Hippocampal formation (tissue), 2 donors: Measurements from ENCODE around the gene SNAPC5.
"Not testable (repeated sequence)": the region's sequence is repeated elsewhere in the genome, so short reads cannot be mapped to it uniquely, and the experiment has no call there.

Source experiments
- DNase-seq, 2 donors: peaks; one replicate each; lab custom pipeline; 2025; lab: John Stamatoyannopoulos, UW

SNAPC5 gene, protein sequence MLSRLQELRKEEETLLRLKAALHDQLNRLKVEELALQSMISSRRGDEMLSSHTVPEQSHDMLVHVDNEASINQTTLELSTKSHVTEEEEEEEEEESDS

DNA sequence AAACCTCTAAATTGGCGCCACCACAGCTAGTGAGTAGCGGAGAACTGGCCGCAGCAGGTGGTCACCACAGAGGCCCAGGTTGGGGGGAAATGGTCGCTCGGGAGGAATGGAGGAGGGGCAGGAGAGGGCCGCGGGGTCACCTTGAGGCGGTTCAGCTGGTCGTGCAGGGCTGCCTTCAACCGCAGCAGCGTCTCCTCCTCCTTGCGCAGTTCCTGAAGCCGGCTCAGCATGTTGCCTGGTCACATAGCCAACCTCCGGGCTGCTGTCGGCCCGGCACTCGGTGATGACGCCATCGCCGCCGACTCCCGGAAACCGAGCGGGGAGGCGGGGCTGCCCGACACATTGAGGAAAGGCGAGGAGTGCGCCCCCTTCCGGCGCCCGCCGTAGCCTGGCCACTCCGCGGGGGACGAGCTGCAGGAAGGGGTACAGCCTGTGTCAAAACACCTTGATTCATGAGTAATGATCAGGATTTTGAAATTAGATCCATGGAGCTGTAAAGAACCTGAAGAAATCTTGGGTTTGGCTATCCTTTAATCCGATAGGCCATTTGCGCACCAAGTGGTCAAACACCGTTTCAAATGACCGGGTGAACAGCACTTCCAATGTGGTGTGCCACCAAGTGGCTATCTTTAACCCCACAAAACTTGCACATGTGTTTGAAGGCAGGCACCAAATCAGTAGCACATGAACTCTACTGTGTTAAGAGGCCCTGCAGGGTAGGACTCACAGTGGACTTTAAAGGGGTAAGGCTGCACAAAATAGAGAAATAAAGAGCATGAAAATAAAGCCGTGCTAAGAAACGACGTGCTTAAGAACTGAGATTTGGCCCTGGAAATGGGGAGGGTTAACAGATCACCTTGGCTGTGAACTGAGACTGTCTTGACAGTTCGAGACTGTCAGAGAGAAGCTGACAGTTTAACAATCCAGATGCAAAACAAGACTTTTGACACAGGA lies at the start of gene SNAPC5:
Gene SNAPC5 (minus strand): TSS at position 261 of the 954 bp plus-strand sequence. CDS start 31 bp downstream, at position 230.
- DNase-seq, result peak; percentile 79 to 92

- DNase-seq, result no peak
Observed at GRCh38 chr15:66545255-66545654, 47.7 kb upstream of the SNAPC5 start.

GRCh38 chr15:66542896-66543295 lies 45.3 kb upstream of the SNAPC5 start:
- DNase-seq, result no peak

DNA sequence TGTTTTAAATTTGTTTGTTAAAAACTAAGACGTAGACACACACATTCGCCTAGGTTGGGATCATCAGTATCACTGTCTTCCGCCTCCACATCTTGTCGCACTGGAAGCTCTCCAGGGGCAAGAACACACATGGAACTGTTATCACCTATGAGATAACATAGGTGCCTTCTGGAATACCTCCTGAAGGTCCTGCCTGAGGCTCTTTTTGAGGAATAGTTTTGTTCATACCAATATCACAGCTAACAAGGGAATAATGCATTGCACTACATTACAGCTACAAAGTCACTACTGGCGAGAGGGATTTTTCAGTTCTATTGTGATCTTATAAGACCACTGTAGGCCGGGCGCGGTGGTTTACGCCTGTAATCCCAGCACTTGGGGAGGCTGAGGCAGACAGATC lies 37.5 kb upstream of the SNAPC5 start:
- no peak for DNase-seq

GRCh38 chr15:66524838-66525237 lies 27.3 kb upstream of the SNAPC5 start:
- no peak for DNase-seq

GRCh38 chr15:66523926-66524325 lies 26.4 kb upstream of the SNAPC5 start:
- DNase-seq, result no peak

DNA sequence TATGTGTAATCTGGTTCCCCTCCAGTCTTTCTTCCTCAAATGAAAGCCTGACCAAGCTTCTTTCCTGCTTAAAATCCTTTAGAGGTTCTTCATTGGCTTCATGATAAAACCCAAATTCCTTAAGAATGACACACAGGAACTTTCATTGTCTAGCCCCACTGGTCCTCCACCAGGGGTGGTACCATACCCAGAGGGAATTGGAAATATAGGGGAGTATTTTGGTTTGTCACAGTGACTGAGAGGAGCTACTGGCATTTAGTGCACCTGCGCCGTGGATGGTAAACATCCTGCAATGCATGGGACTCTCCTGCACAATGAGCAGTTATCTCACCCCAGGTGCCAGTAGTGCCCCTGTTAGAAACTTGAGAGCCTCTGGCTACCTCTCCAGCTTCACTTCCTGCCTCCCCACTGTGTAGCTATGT lies 18.4 kb upstream of the SNAPC5 start:
- no peak for DNase-seq

GRCh38 chr15:66514586-66514985 lies 17.0 kb upstream of the SNAPC5 start:
- DNase-seq, result no peak

DNA sequence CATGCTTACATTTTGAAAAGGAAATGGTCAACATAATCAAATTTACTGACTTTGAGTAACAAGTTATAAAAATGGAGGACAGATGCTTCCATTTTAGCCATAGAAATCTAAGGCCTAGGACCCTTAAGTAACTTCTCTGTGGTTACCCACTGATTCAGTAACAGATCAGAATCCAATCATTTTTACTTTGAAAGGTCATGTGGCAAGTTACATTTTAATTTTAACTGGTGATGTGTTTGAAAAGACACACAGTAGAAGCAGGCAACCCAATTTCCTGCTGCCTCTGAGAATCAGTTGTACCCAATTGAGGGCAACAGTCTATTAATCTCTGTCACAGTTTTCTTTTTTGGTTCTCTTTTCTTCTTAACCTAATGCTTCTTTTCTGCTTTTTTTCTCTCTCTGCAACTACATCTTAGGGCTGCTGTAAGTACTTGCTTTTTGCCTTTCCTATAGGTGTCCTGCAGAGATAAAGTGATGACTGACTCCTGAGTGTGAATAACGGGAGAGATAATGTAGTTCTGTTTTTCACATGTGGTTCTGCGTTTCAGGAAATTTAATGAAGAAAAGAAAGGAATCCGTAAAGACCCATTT lies 10.8 kb upstream of the SNAPC5 start:
- DNase-seq, result no peak

GRCh38 chr15:66505818-66506217 lies 8.3 kb upstream of the SNAPC5 start:
- DNase-seq, result no peak

- DNase-seq, result no peak
Observed at GRCh38 chr15:66505430-66505811, 7.9 kb upstream of the SNAPC5 start.

DNA sequence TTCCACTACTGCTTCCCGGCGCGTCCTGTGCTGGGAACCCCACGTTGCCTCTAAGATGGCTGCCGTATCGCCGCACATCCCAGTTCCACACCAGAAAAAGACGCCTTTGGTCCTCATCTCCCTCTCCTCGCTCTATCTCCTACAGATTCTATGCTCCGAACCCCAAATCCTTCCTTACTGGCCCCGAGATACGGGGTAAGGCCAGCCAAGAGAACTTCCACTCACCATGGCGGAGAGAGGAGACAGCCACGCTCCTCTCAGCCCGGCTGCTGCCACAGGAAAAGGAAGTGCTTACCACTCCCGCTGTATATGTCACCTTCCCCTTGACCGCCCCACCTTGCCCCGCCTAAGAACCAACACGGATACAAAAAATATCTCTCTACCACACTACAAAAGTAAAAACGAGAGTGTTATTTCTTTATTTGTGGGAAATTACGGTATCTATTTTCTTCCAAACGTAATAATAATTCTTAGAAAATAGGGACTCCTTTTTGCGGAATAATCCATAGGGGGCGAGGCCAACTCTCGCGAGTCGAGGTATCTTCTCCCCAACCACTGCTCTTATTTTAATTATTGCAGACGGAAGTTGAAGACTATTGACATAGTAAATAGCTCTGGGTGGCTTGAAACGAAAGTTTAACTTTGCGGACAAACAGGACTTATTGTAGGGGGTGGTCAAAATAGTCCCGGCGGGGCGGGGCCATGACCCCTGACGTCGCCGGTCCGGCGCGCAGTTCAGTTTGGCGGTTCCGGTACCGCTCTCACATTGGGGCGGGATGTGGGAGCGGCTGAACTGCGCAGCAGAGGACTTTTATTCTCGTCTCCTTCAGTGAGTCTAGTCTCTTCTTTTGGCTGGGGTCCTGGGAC lies 7.2 kb upstream of the SNAPC5 start, which contains the start of the genes RPL4 and ZWILCH:
Gene RPL4 (minus strand): TSS at position 293 of the 867 bp plus-strand sequence. CDS start 65 bp downstream, at position 228.
Gene ZWILCH (plus strand): TSS at position 764 of the 867 bp plus-strand sequence. CDS start 13 bp downstream, at position 777.
- DNase-seq, result peak; percentile 52 to 75

DNA sequence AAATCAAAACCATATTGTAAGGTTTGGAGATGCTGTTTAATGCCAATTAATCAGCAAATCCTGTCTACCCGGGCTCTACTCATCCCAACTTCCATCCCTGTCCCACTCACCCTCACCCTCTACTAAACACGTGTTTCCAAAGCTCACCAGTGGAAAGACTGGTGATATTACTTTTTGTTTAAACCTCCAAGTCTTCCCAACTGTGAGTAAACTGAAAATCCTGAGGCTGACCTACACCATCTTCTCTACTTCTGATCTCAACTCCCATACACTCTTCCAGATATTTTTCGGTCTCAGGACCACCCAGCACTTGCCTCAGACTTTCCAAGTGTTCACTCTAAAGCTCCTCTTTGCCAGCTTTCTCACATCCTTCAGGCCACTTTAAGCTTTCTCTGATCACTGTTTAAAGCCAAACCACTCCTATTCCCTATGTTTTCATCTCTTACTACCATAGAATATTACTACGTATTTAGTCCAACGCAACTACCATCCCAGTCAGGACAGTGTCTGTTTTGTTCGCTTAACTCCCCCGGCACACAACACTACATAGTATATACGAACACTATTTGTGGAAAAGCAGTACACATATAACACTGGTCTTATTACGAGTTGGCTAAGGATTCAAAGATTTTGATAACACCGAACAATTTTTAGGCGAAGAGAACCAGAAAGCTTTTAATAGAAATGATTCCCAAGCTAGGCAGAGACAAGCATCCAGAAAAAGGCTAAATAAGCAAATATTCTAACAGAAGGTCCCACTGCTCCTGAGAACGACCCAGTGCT lies 6.4 kb upstream of the SNAPC5 start:
- no peak for DNase-seq

- DNase-seq, result not testable (repeated sequence)
Observed at GRCh38 chr15:66503041-66503648, 5.6 kb upstream of the SNAPC5 start.

DNA sequence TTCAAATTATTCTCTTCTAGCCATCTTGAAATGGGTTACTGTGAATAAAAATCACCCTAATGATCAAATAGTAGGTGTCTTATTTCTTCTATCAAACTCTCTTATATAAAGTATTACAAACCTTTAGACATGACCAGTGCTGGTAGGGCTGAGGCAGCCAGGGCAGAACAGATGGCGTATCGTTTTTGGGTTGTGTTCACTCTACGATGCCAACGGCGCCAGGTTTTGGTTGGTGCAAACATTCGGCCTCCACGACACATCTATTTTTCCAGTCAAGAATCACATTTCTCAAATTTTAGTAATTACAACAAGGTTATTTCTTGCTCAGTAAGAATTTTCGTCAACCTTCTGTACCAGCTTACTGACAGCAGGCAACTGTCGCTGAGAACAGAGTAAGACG lies 4.9 kb upstream of the SNAPC5 start:
- no peak for DNase-seq

- DNase-seq, result not testable (repeated sequence)
Observed at GRCh38 chr15:66500346-66500745, 2.8 kb upstream of the SNAPC5 start.

- peak in 1 of 2 donors; percentile 54 for DNase-seq
Observed at GRCh38 chr15:66498501-66499386, 1.2 kb upstream of the SNAPC5 start.

DNA sequence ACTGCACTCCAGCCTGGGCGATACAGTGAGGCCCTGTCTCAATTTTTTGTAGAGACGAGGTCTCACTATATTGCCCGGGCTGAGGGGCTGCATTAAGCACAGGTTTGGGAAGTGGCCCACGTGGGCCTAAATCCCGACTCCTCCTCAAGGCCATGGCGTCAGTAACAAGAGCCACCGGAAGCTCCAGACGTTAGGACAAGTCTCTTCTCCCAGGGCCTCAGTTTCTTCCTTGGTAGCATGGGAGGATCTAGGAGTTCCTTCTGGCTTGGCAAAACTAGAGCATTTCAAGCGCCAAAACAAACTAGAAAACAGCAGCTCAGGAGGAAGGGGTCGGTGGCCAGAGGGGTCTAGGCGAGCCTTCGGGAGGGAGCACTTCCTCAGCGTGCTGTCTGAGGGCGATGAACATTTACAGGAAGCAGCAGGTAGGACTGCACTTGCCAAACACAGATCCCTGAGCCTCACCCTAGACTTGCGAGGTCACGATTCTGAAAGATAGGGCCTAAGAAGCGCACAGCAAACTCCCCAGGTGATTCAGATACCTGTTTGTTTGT lies 536 bp downstream of the SNAPC5 start:
- no peak for DNase-seq

- no peak for DNase-seq
Observed at GRCh38 chr15:66494262-66494661, 3.3 kb downstream of the SNAPC5 start.
